Neural cell (in vitro differentiated cells): Measurements from ENCODE around the gene MYO5C.

Experiments used
- CTCF ChIP-seq: fragments of 450-650 bp; IDR thresholded peaks from 2 replicates; pipeline ENCODE4 v1.5.1; 2014; ENCODE audit warnings: antibody characterized with exemption, mild to moderate bottlenecking, moderate library complexity; ENCODE audit not compliant: poor library complexity, severe bottlenecking
- EP300 ChIP-seq: fragments of 450-650 bp; conservative IDR thresholded peaks from 2 replicates; pipeline ENCODE4 v1.6.1; 2014; ENCODE audit warnings: antibody characterized with exemption, mild to moderate bottlenecking, moderate library complexity; ENCODE audit not compliant: poor library complexity, severe bottlenecking
- EZH2 ChIP-seq: fragments of 200-600, 300-800 bp; shearing (Covaris generic), sonication (generic); IDR thresholded peaks from 2 replicates; pipeline ENCODE4 v1.6.1; 2014; ENCODE audit warnings: antibody characterized with exemption, low read length, borderline replicate concordance, mild to moderate bottlenecking; ENCODE audit not compliant: insufficient read depth, poor library complexity, severe bottlenecking
- POLR2AphosphoS5 ChIP-seq: IDR thresholded peaks from 2 replicates; pipeline ENCODE4 v1.6.1; 2012
- RAD21 ChIP-seq: fragments of 450-650 bp; conservative IDR thresholded peaks from 2 replicates; pipeline ENCODE4 v1.6.1; 2014; ENCODE audit warnings: antibody characterized with exemption, mild to moderate bottlenecking, moderate library complexity
- REST ChIP-seq: IDR thresholded peaks from 2 replicates; pipeline ENCODE4 v1.6.1; 2012; ENCODE audit warnings: borderline replicate concordance
- TAF1 ChIP-seq: IDR thresholded peaks from 2 replicates; pipeline ENCODE4 v1.6.1; 2012; ENCODE audit warnings: low read depth

GRCh38 chr15:52337198-52337853 is 41.7 kb upstream of the MYO5C start:
- TF ChIP-seq CTCF (no peak), EZH2 (no peak), POLR2AphosphoS5 (no peak), RAD21 (no peak), TAF1 (no peak), EP300 (no peak), REST (no peak)
